A673 (cell line): Measurements from ENCODE around the gene FBXL13.

Source experiments
- EZH2 ChIP-seq: fragments of 200-600 bp; sonication (generic); IDR thresholded peaks from 2 replicates; pipeline ENCODE4 v1.6.1; 2017; ENCODE audit warnings: borderline replicate concordance, low read depth, mild to moderate bottlenecking, mixed read lengths, antibody characterized with exemption, low read length; ENCODE audit not compliant: poor library complexity, severe bottlenecking
- TF ChIP-seq, protein P1 (sequence below): fragments of 300-800, 200-600 bp; sonication (generic); conservative IDR thresholded peaks from 2 replicates; pipeline ENCODE4 v1.5.1; 2017; ENCODE audit warnings: low read depth, mild to moderate bottlenecking, antibody characterized with exemption, low read length, moderate library complexity, mixed read lengths

DNA sequence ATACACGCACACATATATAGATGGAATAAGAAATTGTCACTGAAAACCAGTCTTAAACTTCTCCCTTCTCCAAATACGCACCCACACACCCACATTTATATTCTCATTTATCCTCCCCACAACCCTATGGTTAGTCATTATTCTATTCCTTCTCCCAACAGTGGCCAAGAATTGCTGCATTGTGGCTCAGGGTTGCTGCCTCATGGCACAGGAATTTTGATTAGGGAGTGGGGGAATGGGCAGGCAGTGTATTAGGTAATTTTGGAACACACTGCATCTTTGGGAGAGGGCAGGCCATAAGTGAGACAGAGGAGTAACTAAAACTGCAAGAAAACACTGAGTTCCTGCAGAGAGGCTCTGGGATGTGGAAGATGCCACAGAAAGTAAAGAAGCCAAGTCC is 38.6 kb upstream of the FBXL13 start:
- TF ChIP-seq, protein P1, sequence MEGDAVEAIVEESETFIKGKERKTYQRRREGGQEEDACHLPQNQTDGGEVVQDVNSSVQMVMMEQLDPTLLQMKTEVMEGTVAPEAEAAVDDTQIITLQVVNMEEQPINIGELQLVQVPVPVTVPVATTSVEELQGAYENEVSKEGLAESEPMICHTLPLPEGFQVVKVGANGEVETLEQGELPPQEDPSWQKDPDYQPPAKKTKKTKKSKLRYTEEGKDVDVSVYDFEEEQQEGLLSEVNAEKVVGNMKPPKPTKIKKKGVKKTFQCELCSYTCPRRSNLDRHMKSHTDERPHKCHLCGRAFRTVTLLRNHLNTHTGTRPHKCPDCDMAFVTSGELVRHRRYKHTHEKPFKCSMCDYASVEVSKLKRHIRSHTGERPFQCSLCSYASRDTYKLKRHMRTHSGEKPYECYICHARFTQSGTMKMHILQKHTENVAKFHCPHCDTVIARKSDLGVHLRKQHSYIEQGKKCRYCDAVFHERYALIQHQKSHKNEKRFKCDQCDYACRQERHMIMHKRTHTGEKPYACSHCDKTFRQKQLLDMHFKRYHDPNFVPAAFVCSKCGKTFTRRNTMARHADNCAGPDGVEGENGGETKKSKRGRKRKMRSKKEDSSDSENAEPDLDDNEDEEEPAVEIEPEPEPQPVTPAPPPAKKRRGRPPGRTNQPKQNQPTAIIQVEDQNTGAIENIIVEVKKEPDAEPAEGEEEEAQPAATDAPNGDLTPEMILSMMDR, result no peak
- no peak for TF ChIP-seq EZH2
